ENCODE measurements around the gene IL27RA.
"Not testable (repeated sequence)": the region's sequence is repeated elsewhere in the genome, so short reads cannot be mapped to it uniquely, and the experiment has no call there.

Gene IL27RA

DNA sequence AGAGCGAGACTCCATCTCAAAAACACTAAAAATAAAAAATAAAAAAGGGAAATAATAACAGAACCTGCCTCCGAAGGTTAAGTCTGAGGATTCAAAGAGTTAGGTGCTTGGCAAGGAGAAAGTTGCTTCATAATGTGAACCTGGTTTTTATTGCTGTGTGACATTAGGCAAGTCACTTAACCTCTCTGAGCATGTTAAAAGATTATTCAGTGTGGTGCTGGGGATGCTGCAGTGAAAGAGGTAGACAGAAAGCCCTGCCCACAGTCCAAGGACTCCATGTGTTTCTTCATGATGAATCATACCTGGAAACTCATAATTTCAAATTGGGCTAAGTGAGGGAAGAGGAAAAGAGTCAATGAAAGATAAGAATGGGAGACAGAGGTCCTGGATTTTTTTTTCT lies 2.4 kb downstream of the IL27RA start:
- DNase-seq = no peak

GRCh38 chr19:14035159-14035558 lies 3.6 kb downstream of the IL27RA start:
- DNase-seq = not testable (repeated sequence)

DNA sequence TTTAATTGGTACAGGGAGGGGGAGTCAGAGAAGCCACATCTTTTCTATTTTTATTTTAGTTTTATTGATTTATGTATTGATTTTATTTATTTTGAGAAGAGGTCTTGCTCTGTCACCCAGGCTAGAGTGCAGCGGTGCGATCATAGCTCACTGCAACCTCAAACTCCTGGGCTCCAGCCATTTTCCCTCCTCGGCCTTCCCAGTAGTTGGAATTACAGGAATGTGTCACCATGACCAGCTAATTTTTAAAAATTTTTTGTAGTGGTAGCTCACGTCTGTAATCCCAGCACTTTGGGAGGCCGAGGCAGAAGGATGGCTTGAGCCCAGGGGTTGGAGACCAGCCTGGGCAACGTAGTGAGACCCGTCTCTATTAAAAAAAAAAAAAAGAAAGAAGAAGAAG lies 4.1 kb downstream of the IL27RA start:
- no peak for DNase-seq

DNA sequence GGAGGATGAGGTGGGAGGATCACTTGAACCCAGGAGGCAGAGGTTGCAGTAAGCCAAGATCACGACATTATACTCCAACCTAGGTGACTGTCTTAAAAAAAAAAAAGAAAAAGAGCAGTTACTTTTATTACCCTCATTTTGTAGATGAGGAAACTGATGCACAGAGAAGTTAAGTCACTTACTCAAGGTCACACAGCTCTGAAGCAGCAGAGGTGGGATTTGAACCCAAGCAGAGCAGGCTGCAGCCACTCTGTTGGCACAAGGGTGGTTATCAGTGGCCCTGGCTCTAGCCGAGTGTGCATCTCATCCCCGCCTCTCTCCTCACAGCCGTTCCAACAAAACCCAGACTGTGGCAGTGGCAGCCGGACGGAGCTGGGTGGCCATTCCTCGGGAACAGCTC lies 7.6 kb downstream of the IL27RA start:
- DNase-seq = no peak

DNA sequence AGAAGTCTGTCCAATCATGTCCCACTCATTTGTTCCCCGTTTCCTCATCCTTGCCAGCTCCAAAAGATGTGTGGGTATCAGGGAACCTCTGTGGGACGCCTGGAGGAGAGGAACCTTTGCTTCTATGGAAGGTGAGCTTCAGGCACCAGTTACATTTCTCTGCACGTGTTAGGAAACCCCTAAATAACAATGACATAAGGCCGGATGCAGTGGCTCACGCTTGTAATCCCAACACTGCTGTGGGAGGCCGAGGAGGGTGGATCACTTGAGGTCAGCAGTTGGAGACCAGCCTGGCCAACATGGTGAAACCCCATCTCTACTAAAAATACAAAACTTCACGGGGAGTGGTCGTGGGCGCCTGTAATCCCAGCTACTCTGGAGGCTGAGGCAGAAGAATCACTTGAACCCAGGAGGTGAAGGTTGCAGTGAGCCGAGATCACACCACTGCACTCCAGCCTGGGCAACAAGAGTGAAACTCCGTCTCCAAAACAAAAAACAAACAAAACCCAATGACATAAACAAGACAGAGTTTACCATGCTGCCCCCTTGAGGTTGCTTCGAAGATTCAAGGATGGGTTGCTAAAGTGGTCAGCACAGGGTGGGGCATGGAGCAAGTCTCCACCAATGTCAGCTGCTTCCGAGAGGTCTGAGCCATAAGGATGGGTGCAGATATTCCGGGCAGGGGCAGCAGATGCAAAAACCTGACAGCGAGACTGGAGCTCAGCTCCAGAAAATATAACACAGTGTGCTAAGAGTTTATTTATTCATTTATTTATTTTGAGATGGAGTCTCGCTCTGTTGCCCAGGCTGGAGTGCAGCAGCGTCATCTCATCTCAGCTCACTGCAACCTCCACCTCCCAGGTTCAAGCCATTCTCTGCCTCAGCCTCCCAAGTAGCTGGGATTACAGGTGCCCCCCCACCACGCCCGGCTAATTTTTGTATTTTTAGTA lies 11.4 kb downstream of the IL27RA start:
- not testable (repeated sequence) for DNase-seq

- not testable (repeated sequence) for DNase-seq
These were observed 16.3 kb downstream of the IL27RA start for GRCh38 chr19:14047866-14048265.

- DNase-seq = no peak
These were observed 17.0 kb downstream of the IL27RA start for GRCh38 chr19:14048443-14049153.

GRCh38 chr19:14050512-14050911 lies 18.9 kb downstream of the IL27RA start:
- no peak for DNase-seq

DNA sequence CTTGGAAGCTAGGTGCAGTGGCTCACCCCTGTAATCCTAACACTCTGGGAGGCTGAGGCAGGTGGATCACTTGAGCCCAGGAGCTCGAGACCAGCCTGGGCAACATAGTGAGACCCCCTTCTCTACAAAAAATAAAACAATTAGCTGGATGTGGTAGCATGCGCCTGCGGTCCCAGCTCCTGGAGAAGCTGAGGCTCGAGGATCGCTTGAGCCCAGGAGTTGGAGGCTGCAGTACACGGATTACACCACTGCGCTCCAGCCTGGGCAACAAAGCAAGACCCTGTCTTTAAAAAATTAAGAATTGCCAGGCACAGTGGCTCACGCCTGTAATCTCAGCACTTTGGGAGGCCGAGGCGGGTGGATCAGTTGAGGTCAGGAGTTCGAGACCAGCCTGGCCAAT lies 19.4 kb downstream of the IL27RA start:
- not testable (repeated sequence) for DNase-seq

- no peak for DNase-seq
These were observed 20.4 kb downstream of the IL27RA start for GRCh38 chr19:14051980-14052379.

GRCh38 chr19:14052470-14052869 lies 20.9 kb downstream of the IL27RA start:
- no peak for DNase-seq

GRCh38 chr19:14053032-14053431 lies 21.5 kb downstream of the IL27RA start:
- no peak for DNase-seq

DNA sequence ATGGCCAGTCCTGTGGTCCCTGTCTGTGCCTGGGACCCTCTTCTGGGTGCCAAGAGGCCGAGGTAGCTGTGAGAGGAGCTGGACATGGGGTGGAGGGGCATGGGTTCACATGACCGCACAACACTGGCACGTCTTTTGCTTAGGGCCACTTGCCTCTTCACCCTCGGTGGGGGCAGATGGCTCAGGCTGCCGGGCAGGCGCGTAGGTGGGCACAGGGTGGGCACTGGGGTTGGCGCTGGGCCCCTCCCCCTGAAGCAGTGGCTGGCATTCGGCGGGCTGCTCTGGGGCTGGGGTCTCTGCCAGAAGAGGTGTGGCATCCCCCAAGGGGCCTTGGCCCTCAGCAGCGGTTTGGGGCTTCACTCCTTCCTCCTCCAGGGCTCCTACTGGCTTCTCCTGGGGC lies 21.9 kb downstream of the IL27RA start:
- no peak for DNase-seq

DNA sequence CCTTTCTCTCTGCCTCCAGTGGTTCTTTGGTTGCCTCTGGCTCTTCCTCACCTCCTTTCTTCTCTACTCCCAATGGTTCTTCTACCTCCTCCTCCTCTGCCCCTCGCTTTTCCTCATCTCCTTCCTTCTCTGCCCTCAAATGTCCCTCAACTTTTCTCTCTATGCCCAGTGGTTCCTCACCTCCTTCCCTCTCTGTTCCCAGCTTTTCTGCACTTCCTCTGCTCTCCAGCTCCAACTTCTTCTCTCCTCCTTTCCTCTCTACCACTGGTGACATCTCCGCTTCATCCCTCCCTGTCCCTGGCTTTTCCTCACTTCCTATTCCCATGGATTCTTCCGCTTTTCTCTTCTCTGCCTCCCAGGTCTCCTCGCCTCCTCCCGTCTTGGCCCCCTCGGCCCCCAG lies 22.5 kb downstream of the IL27RA start:
- no peak for DNase-seq

- no peak for DNase-seq
These were observed 23.2 kb downstream of the IL27RA start for GRCh38 chr19:14054721-14055120.

DNA sequence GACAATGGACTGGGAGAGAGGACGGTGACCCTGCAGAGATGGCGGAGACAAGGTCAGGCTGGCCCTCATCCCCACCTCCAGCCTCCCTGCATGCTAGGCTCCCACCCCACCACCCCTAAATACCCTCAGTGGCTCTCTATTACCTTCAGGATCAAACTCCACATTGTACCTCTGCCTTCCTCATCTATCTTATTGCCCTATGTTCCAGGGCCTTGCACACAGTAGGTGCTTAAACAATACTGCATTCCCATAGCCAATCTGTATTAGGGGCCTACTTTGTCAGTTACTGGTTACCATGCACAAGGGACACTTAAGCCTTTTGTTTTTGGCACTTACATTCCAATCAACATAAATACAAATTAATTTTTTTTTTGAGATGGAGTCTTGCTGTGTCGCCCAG lies 23.8 kb downstream of the IL27RA start:
- DNase-seq = no peak

- no peak for DNase-seq
These were observed 24.6 kb downstream of the IL27RA start for GRCh38 chr19:14056069-14056666.

DNA sequence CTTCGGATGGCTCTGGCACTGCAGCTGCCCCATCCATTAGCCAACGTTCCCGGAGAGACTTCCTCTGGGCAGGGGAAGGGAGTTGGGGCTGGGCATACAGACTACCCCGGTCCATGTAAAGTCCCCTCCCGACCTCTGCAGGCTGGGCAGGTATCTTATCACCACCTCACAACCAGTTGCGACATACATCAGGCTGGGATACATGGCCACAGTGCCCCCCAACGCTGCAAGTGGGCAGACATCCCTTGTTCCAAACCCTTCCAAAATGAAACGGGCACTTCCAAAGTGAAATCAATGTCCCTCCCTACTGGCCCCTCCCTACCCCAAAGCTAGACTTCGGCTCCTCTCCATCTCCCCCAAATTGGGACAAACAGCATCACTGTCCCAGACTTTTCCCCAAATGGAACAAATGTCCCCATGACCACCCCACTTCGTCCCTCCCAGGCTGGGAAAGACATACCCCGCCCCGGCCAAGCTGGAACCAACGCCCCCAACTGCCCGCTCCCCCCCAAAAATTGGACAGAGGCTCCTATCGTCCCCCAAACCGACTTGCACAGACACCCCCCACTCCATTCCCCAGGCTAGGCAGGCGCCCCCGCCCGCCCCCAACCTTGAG lies 25.3 kb downstream of the IL27RA start:
- no peak for DNase-seq

DNA sequence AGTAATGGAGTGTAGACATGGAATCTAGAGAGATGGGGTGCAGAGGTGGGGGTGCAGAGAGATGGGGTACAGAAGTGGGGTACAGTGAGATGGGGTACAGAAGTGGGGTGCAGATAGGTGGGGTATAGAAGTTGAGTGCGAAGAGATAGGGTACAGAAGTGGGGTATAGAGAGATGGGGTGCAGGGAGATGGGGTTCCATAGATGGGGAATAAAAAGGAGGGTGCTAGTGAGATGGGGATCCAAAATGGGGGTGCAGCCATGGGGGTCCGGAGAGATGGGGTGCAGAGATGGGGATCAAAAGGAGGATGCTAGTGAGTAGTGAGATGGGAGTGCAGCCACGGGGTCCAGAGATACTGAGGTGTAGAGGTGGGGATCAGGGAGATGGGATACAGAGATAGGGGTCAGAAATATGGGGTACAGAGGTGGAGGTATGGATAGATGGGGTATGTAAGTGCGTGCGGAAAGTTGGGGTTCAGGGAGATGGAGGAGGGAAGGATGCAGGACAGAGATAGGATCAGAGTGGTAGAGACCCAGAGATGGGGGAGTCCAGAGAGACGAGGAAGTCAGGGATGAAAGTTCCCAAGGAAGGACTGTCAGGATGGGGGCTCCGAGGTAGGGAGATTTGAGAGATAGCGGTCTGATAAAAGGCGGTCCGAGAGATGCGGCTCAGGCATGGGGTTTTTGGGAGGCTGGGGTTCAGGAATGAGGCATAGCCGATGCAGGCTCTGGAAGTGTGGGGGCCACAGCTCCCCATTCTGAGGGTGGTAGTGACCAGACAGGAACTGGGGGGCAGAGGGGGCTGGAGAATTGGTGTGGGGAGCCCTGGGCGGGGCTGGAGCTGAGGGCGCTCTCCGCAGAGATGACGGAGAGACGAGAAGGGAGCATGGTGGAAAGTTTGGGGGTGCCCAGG lies 26.9 kb downstream of the IL27RA start:
- no peak for DNase-seq

GRCh38 chr19:14059093-14059480 lies 27.5 kb downstream of the IL27RA start:
- DNase-seq = no peak

DNA sequence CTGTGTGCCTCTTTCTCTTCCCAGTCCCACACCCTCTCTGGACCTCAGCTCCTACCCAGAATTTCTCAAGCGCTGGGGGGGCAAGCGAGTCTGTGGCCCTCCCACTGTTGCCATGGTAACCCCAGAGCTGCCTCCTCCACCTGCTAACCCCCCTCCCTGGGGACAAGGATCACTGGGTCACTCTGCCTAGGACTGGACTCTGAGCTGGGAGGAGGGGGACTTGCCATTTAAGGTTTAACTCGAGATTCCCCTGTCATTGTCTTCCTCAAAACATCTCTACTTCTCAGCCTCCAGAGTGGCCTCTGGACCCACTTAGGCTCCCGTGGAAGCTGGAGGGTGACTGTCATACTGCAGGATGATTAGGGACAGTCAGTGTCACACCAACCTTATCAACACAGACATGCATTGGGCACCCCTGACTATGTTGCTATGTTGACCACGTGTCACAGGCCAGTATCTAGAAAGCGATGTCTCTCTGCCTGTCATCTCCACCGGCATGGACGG lies 28.1 kb downstream of the IL27RA start:
- DNase-seq = no peak
